ENCODE results near the gene HEATR3.

Gene HEATR3

DNA sequence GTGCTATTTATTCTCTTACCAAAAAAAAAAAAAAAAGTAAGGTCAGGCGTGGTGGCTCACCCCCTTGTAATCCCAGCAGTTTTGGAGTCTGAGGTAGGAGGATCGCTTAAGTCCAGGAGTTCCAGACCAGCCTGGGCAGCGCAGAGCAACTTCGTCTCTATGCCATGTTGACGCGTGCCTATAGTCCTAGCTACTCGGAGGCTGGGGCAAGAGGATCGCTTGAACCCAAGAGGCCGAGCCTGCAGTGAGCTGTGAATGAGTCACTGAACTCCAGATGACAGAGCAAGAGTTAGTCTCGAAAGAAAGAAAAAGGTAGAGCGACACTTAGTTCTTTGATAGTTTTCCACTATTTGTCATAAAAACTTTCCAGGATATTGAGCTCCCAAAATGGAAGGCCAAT lies 86.0 kb downstream of the HEATR3 start:
- TF ChIP-seq, protein P1, sequence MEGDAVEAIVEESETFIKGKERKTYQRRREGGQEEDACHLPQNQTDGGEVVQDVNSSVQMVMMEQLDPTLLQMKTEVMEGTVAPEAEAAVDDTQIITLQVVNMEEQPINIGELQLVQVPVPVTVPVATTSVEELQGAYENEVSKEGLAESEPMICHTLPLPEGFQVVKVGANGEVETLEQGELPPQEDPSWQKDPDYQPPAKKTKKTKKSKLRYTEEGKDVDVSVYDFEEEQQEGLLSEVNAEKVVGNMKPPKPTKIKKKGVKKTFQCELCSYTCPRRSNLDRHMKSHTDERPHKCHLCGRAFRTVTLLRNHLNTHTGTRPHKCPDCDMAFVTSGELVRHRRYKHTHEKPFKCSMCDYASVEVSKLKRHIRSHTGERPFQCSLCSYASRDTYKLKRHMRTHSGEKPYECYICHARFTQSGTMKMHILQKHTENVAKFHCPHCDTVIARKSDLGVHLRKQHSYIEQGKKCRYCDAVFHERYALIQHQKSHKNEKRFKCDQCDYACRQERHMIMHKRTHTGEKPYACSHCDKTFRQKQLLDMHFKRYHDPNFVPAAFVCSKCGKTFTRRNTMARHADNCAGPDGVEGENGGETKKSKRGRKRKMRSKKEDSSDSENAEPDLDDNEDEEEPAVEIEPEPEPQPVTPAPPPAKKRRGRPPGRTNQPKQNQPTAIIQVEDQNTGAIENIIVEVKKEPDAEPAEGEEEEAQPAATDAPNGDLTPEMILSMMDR (conservative IDR thresholded peaks at IDR 0.05; ENCODE audit: low read depth, low read length) = no peak
- H3K4me3 ChIP-seq (ENCODE audit: low read depth, low read length) = no peak overlapping the region
- no peak for DNase-seq (ENCODE audit: low read depth)

DNA sequence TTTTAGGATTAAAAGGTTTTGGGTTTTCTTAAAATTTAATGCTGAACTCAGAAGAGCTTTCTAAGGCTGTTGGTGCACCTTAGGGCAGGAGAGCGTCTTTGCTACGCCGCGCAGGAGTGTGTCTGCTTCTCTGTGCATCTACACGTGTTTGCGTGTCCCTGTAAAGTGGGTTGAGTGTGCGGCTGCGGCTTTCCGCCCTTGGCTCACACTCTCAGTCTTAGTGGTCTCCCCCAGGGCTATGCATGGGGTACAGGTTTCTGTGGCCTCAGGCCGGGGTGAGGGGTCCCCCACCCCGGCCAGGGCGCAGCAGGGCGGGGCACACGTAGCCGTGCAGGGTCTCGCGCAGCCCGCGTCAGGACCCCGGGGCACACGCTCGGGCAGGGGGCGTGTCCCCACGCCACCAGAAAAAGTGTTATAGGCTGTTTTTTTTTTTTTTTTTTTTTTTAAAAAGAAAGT lies 86.6 kb downstream of the HEATR3 start:
- peak overlapping the region; percentile 86 for H3K4me3 ChIP-seq (ENCODE audit: low read depth, low read length)
- TF ChIP-seq, protein P1 (conservative IDR thresholded peaks at IDR 0.05; ENCODE audit: low read depth, low read length) = peak; percentile 2
- DNase-seq (ENCODE audit: low read depth) = peak; percentile 44

DNA sequence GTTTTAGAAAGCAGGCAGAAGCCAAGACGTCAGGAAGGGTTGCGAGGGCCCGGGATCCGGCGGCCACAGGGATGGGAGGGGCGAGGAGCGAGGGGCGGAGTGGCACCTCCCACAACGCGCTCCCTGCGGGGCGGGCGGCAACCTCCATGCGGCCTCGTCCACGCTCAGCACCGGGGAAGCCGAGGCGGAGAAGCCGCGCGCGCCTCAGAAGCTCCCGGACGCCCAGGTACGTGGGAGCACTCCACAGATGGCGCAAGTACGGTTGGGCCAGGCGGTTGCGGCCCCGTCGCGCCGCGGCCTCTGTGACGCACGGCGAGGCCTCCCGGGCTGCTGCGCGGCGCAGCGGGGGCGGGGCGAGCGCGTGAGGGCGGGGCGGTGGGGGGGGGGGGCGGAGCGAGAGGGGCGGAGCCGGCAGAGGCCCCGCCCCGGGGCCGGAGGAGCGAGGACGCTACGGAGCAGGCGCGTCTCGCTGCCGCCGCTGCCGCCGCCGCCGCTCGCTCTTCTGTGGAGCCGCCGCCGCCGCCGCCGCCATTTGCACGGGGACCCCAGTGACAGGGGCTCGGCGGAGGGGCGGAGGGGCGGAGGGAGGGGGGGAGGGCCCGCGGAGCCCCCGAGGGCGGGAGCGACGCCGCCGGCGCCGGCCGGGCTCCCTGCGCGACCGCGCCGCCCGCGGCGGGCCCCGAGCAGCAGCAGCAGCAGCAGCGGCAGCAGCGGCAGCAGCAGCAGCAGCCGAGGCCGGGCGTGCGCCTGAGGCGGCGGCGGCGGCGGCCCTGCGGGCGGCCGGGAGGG lies 87.2 kb downstream of the HEATR3 start, which contains the start of gene TENT4B:
Gene TENT4B (plus strand): TSS at position 500 of the 789 bp plus-strand sequence. CDS start 316 bp downstream, outside the sequence.
- peak within 1 kb of the TSS; percentile 86 for H3K4me3 ChIP-seq (ENCODE audit: low read depth, low read length)
- peak; percentile 88 for DNase-seq (ENCODE audit: low read depth)
- TF ChIP-seq, protein P1 (conservative IDR thresholded peaks at IDR 0.05; ENCODE audit: low read depth, low read length) = no peak

DNA sequence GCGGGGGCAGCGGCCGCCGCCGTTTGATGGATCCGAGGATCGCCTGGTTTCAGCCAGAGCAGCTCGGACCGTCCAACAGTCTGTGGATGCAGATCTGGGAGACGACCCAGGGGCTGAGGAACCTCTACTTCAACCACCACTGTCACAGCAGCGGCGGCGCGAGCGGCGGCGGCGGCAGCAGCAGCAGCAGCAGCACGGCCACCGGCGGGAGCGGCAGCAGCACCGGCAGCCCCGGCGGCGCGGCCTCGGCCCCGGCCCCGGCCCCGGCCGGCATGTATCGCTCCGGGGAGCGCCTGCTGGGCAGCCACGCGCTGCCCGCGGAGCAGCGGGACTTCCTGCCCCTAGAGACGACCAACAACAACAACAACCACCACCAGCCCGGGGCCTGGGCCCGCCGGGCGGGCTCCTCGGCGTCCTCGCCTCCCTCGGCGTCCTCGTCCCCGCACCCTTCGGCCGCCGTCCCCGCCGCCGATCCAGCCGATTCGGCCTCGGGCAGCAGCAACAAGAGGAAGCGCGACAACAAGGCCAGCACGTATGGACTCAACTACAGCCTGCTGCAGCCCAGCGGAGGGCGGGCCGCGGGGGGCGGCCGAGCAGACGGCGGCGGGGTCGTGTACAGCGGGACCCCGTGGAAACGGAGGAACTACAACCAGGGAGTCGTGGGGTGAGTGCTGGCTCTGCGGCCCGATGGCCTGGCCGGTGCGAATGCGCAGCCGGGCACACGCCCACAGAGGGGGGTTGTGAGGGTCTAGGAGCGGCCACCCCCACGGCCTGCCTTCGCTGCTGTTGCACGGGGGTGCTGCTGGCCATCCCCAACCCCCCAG lies 88.0 kb downstream of the HEATR3 start:
- peak; percentile 28 for DNase-seq (ENCODE audit: low read depth)
- H3K4me3 ChIP-seq (ENCODE audit: low read depth, low read length) = peak overlapping the region; percentile 77
- TF ChIP-seq, protein P1 (conservative IDR thresholded peaks at IDR 0.05; ENCODE audit: low read depth, low read length) = no peak

DNA sequence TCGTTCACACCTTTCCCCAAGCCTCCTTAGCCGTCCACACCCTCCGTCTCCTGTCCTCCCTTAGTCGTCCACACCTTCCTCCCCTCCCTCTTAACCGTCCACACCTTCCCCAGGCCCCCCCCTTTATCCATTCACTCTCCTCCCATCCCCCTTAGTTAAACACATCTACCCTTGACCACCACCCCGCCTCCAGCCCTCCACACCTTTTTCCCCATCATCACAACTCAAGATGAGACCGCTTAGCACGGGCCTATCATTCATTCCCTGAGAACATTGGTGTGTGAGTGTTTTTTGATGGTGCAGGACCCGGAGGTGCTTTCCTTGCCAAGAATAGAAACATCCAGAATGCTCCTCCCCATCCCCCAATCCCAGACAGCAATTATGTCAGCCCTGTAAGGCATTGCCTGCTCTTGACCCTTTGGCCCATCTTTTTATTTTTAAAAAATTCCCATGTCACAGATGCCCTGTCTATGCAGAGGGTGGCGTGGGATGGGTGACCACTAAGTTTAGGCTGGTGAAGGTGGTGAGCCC lies 88.7 kb downstream of the HEATR3 start:
- TF ChIP-seq, protein P1 (conservative IDR thresholded peaks at IDR 0.05; ENCODE audit: low read depth, low read length) = no peak
- peak overlapping the region; percentile 77 for H3K4me3 ChIP-seq (ENCODE audit: low read depth, low read length)
- DNase-seq (ENCODE audit: low read depth) = peak; percentile 40

DNA sequence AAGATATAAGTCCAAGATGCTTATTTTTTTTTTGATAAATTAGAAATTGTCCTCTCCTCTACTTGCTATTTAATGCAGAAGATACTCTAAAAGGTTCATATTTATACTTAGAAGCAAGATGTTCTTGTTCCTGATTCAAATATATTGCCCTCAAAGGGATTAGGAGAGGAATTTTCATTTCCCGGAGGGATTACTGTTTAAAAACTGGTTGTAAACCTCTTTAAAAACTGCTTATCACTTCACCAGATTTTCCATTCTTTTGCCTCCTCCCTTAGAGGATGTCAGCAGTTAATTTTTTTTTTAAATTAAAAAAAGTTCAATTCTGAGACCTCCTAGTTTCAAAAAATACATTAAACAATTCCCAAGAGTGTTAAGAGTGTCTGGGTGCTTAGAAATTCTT lies 90.2 kb downstream of the HEATR3 start:
- H3K4me3 ChIP-seq (ENCODE audit: low read depth, low read length) = no peak overlapping the region
- no peak for DNase-seq (ENCODE audit: low read depth)
- TF ChIP-seq, protein P1 (conservative IDR thresholded peaks at IDR 0.05; ENCODE audit: low read depth, low read length) = no peak

Measured in choroid plexus epithelial cell (primary cell).